Suprapubic skin (tissue), 4 donors: ENCODE measurements around the gene ABHD17A.

Experiments used
- CTCF ChIP-seq, 2 donors: fragments of 200-600 bp in 1 of 2; fragments of 450-650 bp in 1 of 2; sonication (generic) in 1 of 2; IDR thresholded peaks; one replicate each; pipeline ENCODE4 v1.5.1; 2016 to 2019; ENCODE audit warnings: antibody characterized with exemption in 2 of 2, mild to moderate bottlenecking in 1 of 2, moderate library complexity in 1 of 2
- EP300 ChIP-seq: sonication (generic); formaldehyde crosslinking; IDR thresholded peaks from one replicate; pipeline ENCODE4 v1.6.1; 2017; ENCODE audit warnings: antibody characterized with exemption
- POLR2A ChIP-seq, 2 donors: fragments of 450-650 bp; IDR thresholded peaks; one replicate each; pipeline ENCODE4 v1.6.1; 2017; ENCODE audit warnings: antibody characterized with exemption in 2 of 2, mild to moderate bottlenecking in 2 of 2, moderate library complexity in 2 of 2
- POLR2AphosphoS5 ChIP-seq, 3 donors: sonication (generic); formaldehyde crosslinking; IDR thresholded peaks; one replicate each; pipeline ENCODE4 v1.6.1; 2017; ENCODE audit warnings: antibody characterized with exemption in 3 of 3

GRCh38 chr19:1828279-1829238, 56.7 kb downstream of the ABHD17A start:
- no peak for TF ChIP-seq CTCF (IDR thresholded peaks at IDR 0.05)
- no peak for TF ChIP-seq POLR2A (IDR thresholded peaks at IDR 0.05)
- TF ChIP-seq POLR2AphosphoS5 (IDR thresholded peaks at IDR 0.05) = no peak
- TF ChIP-seq EP300 = no peak
